ENCODE measurements around the gene ZNF552.
"Not testable (repeated sequence)": the region's sequence is repeated elsewhere in the genome, so short reads cannot be mapped to it uniquely, and the experiment has no call there.

GRCh38 chr19:57821501-57821900, 6.8 kb upstream of the ZNF552 start:
- not testable (repeated sequence) for TF ChIP-seq CTCF, POLR2A, POLR2AphosphoS5 (IDR thresholded peaks at IDR 0.05)

All from prostate gland (tissue), 2 donors.